HG03469 (cell line): ENCODE measurements around the gene ISOC1.

ENCODE experiments used
- ATAC-seq: cut with Tn5 transposase; IDR thresholded peaks from one replicate; pipeline ENCODE4 v1.9.1; 2021; ENCODE audit warnings: mild to moderate bottlenecking, moderate library complexity, moderate number of reproducible peaks; ENCODE audit not compliant: unreplicated experiment

The ISOC1 gene

DNA sequence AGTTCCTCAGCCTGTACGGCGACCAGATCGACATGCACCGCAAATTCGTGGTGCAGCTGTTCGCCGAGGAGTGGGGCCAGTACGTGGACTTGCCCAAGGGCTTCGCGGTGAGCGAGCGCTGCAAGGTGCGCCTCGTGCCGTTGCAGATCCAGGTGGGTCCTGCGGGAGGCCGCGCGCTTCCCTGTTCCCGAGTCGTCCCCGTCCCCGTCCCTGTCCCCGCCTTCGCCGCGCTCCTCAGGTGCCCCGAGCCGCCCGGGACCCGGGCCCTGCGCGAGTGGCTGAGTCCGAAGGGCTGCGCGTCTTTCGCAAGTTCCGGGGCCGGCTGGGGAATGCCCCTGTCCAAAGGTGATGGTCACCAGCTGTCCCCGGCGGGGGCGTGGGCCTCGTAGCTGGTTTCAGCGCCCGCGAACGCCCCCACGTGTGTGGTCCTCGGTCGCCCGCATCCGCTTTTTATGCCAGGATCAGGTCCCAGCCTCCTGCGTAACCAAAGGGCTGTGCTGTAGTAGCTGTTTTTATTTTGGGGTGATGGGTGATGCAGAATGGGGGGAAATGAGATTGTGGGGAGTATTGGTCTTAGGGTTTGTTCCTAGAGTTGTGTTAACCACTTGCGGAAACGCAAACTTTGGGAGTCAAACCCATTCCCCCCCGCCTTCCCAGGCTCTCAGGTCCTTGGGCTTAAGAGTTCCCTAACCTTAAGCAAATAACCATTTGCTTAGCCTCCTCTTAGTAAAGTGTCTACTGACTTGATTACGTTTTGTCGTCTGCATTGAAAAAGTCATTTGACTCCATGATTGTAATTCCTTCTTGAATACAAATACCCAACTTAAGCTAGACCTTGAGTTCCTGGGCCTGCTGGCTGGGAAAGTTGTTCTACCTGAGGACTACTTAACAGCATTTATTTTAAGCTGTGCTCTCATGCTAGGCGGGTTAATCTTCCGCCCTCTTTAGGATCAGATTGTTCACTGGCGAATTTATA, 663 bp downstream of the ISOC1 start:
- peak; percentile 18 for ATAC-seq

DNA sequence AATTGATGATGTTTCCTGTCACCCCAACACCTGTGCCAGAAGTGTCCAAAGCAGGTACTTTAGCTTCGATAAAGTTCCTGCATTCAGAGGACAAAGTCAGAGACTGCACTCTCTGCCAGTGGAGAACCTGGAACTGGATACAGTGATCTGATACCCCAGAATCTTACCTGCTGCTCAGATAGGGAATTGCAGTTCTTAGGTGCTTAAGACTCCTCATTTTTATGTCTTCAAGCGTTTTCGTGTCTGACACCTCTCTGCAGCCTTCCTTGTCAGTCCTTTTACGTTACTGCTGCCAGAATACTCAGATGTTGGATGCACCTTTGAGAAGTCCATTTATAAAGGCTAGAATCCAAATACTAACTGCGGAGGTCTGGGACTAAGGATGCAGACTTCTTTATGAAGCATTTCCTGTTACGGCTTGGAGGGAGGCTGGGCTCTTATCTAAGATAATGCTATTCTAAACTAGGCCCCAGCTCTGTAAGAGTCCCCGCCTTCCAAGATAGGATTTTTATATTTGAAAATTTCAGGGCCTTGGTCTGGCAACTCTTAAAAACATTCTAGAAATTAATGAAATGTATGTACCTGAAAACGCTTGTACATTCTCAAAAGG, 1.9 kb downstream of the ISOC1 start:
- no peak for ATAC-seq

DNA sequence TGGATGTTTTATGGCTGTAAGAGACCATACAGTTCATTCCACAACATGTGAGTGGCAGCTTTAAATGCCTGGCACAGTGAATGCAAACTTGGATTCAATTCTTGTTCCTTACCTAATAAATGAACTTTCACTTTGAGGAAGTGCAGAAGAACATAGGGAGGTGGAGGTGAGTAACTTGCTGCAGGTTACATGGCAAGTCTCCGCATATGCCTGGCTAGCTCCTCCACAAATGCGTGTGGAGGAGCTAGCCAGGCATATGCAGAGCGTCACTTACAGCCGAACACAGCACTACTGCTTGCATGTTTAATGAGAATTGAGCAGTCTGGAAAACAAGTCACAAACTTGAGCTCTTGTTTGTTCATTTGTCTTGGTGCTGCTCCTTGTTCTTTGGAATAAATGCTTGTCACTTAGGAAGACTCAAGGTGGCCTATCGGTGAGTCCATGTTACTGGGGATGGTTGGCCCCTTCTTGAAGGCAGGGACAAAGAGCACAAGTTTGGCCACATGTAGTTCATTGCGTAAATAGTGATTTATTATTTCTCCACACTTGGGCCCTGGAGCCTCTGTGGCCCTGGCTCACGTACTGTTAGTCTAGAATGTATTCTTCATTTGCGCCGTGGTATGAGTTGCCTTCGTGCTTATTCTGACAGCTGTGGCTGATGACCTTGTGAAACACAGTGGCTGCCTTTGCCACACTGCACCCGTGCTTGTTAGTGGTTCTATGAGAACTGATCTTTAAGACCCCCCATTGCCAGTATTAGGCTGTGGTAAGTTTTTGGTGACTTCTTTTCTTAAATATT, 3.1 kb downstream of the ISOC1 start:
- no peak for ATAC-seq

DNA sequence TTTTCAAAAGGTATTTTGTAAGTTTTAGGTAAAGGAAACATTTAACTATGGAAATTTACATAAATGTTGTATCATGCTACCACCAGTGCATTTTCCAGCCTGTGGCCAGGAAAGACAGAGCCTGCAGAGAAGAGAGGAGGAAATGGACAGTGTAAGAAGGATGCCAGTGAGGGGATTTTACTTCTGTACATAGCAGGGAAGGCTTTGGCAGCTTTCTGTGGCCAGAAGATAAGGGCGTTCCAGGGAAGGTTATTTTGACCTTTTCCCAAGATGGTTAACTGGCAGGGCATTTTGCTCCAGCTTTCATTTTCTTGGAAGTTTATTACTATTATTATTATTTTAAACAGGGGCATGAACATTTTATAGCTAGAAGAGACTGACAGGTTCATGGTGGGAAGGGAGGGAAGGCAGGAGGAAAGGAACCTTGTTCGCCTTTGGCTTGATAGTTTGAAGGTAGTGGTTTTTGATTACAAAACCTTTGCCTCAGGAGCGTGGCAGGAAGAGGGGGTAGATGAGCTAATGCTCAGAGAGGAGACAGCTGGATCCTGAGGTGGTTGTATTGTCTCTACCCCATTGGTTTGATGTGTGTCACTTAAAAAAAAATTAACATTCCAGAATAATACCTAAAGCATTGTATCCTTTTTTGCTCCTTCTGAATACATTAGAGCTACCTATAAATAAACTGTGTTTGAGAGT, 4.1 kb downstream of the ISOC1 start:
- no peak for ATAC-seq

DNA sequence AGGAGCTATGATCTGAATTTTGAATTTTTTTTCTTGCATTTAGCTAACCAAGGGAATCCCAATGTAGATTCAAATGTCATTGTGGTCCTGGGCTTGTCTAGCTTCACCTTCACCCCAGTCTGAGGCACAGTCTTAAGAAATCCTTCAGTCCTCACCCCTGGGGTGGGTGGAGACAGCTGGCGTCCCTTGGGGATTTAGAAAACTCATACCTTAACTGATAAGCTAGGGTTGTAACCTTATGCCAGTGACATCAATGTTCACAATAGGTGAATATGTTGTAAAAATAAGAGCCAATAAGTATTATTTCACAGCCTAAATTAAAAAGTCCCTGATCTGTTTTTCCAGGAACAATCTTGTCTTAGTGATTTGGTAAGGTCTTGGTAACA, 4.6 kb downstream of the ISOC1 start:
- ATAC-seq = no peak

DNA sequence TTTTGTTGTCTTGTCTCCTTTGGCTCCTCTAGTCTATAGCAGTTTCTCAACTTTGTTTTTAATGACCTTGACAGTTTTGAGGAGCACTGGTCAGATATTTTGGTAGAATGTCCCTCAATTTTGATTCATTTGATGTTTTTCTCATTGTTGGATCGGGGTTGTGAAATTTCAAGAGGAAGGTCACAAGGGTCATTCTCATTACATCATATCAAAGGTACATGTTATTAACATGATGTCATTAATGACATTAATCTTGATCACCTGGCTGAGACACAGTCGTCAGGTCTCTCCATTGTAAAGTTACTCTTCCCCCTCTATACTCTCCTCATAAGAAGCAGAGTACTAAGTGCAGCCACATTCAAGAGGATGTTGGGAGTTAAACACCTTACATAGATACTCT, 7.2 kb downstream of the ISOC1 start:
- no peak for ATAC-seq

DNA sequence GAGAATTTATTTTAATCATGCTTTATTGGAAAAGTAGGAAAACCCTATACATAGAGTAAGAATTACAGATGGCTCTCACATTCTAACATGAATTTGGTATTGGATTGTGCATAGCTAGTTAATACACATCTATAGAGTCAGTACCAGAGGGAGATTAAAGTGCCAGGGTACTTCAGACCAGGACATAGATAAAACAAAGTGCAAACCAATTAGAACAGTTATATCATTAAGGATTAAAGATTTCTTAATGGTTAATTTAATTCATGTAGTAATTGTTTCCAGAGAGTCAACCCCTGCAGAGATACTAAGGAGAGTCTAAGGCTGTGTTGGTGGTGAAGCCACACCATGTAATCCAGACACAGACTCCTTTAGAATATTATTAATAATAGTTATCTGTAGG, 8.8 kb downstream of the ISOC1 start:
- ATAC-seq = no peak

DNA sequence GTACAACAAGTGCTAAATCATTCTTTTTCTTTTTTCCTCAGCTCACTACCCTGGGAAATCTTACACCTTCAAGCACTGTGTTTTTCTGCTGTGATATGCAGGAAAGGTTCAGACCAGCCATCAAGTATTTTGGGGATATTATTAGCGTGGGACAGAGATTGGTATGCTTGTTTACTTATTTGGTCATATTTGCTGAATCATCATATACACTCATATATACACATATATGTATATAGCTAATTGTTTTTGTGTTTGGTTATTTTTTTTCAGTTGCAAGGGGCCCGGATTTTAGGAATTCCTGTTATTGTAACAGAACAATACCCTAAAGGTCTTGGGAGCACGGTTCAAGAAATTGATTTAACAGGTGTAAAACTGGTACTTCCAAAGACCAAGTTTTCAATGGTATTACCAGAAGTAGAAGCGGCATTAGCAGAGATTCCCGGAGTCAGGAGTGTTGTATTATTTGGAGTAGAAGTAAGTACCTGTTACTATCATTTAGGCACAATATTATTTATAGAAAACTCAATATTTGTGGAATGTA, 10.4 kb downstream of the ISOC1 start:
- no peak for ATAC-seq

DNA sequence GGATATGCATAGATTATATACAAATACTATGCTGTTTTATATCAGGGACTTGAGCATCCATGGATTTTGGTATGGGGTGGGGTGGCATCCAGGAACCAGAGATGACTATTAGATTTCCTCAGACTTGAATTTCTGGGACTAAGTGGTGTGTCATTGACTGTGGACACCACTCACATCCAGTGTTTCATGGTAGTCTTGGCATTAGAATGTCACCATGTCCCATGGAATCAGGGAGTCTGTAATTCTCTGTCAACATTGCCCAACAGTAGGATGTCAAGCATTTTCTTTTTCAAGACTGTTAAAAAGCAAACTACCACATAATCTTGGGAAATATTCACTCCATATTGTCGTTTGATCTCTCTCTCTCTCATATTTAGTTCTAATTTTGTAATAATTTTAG, 13.1 kb downstream of the ISOC1 start:
- no peak for ATAC-seq

DNA sequence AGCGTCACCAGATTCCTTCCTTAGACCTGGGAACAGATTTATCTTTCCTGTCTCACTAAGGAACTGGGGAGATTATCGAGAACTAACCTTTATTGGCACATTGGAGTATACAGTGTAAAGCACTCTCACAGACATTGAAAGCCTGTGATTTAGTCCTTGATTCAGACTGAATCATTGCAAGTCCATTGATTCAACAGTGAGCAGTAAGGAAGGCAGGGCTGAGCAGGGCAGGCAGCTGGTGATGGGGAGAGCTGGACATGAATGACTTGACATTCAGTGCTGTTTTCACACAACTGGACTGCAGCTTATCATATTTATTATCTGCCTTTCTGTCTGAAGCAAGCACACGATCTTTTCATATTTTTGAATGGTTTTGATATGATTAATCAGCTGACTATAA, 16.2 kb downstream of the ISOC1 start:
- no peak for ATAC-seq

DNA sequence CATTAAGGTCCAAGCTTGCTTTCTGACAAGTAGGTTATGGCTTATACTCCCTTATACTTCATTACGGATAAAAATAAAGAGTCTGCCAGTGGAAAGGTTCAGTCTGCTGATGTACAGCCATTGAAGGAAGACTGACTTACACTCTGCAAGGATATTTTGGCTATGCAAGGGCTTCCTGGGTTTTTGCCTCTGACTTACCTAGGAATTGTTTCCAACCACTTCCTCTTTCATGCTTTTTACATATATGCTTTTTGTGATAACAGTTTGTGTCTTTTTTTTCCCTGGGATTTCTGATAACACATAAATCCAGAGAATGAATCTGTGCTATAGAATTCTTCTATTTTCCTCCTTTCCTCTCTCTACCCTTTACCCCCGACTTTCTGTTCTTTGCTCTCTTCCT, 16.8 kb downstream of the ISOC1 start:
- no peak for ATAC-seq

DNA sequence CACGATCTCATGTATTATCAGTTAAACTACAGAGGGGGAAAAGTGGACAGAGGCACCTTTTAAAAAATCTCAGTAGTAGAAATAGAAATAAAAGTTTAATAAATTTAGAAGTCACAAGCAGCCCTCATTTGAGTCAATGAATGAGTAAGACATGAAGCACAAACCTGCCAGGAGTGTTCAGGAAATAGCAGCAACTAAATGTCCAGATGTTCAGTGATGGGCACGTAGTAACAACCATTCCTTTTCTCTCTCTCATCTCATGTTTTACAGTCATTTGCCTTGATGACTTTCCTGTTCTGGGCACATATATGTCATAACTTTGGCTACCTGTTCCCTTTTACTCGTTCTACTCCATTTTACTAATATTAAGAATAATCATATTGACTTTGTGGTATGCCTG, 17.7 kb downstream of the ISOC1 start:
- no peak for ATAC-seq

DNA sequence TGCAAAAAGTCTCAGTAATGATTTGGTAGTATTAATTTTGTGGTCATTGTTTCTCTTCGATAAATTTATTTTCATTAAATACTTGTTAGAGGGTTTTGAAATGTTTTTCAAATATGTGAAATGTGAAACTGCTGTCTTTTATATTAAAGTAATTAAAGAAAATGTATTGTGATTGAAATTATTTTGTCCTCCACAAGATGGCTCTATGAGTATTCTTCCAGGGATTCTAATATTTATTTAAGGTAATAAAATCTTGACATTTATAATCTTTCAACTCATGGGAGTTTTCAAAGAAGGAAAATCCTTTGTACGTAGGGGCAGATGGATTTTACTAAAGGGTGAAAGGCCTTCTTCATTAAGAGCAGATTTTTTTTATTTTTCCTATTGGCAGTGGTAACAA, 19.3 kb downstream of the ISOC1 start:
- no peak for ATAC-seq

DNA sequence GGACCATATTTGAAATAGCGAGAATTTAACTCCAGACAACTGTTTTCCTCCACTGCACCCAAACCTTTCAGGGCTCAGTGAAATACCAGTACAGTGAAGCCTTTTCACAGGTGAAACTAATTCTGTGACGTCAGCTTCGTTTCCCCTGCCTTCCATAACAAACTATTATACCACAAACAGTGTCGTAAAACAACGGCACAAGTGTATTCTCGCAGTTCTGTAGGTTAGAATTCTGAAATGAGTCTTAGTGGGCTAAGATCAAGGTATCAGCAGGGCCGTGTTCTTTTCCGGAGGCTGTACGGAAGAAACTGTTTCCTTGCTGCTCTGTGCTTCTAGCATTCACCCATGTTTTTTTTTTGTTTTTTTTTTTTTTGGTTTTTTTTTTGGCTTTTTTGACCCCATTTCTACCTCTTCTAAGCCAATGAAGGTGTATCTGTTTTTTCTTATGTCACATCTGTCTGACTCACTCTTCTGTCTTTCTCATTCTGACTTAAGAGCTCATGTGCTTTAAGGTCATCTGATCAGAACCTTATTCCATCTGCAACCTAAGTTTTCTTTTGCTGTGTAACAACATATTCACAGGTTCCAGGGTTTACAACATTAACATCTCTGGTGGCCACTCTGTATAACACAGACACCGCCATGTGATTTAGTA, 20.1 kb downstream of the ISOC1 start:
- no peak for ATAC-seq

DNA sequence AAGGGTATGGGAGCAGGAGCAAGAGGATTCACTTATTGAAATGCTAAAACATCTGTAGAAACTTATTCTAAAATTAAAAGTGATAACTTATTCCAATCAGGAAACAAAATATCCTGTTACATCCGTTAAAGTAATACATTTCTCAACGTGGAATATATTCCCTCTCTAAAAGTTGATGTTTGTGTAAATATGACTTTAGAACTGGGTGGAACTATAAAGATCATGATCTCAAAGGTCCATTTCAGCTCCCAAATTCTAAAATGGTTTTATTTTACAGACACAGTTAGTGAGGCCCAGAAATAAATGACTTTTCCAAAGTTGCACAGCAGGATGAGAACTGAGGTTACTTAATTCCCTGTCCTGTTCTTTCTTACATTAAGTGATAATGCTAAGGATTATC, 21.1 kb downstream of the ISOC1 start:
- no peak for ATAC-seq

DNA sequence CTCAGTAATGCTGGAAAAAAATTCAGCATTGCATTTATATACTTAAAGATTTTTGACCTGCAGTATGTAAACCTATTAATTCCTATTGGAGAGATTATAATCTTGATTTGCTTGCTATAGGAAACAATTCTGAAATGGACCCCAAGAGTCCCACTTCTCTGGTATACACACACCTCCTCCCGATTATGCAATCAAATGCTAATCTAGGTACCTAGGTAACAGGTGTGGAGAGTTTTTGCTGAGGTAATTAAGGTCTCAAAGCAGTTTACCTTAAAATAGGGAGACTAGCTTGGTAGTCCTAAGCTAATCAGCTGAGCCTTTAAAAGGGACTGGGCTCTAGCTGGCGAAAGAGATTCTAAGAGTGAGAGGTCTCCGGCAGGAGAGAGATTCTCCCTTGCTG, 22.2 kb downstream of the ISOC1 start:
- no peak for ATAC-seq

DNA sequence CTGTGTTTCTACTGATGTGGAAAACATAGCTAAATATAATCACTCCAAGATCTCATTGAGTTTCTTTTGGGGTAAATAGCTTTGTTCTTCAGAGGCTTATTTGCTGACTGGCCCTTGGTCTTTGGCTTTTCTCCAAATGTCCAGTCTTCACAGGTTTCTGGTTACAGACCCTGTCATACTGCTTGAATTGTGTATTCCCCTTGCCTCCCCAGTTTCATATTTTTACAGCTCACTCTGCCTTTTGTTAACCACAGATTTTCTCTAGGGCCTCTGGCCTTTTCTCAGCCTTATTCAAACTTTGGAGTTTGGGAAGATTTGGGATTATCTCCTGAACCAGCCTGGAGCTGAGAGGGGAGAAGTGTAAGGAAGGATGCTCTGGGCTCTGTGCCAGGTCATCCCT, 23.9 kb downstream of the ISOC1 start:
- ATAC-seq = no peak

DNA sequence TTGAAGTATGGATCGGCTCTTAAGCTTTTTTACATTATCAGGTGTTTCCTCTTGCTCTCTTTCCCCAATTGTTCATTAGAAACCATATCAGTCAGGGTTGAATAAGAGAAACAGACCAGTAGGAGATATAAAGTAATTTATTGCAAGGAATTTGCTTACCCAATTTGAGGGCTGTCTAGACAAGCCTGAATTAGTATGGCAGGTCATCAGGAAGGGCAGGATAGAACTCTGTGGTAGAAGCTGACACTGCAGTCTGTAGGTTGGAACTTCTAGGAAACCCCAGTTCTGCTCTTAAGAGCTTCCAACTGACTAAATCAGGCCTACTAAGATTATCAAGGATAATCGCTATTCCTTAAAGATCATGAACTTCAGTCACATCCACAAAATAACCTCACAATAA, 24.3 kb downstream of the ISOC1 start:
- ATAC-seq = no peak

DNA sequence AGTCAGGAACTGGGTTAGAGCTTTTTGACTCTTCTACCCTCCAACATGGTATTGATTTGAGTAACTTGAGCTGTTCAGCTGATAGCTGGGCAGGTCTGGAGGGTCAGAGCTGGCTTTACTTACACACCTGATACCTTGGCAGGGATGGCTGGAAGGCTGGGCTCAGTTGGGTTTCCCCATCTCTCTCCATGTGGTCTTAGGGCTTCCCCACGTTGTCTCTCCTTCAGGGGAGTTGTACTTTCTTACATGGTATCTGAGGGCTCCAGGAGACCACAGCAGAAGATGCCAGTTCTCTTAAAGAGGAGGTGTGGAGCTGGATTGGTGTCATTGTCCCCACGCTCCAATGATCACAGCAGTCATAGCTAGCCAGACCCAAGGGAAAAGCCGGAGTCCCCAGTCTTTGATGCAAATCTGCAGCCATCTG, 25.6 kb downstream of the ISOC1 start:
- ATAC-seq = peak; percentile 64

DNA sequence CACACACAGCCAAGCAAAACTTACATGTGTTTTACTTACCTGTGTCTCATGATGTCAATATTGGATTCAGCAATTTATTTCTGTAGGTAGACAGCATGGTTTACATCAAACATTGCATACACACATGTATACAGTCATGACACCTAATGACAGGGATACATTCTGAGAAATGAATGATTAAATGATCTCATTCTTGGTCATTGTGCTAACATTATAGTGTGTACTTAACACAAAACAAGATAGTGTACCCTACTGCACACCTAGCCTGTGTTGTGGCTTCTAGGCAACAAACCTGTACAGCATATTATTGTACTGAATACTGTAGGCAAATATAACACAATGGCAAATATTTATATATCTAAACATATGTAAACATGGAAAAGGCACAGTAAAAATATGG, 28.0 kb downstream of the ISOC1 start:
- ATAC-seq = no peak
